HCT116 (cell line): ENCODE results near the gene YWHAE. TPM values are rescaled to one million over a fixed set of nuclear protein-coding genes. Genes with fewer than 3 reads are reported as not detected.

Experiments used
- ATAC-seq: fragments of 200-7000 bp; cut with Tn5 transposase; 2 replicates; pipeline ENCODE4 v1.9.1; 2020; ENCODE audit warnings: mild to moderate bottlenecking, moderate library complexity
- BruUV-seq: library from RNA; stranded (reverse); fragments of 400-500 nt; replicated peaks from 2 replicates; lab custom pipeline; 2021; lab: Mats Ljungman, UMichigan
- CTCF ChIA-PET: fragments of 300-600 bp; sonication (Branson Sonifier 250); formaldehyde crosslinking; loops from one replicate; lab custom pipeline; 2021; ENCODE audit warnings: antibody characterized with exemption; lab: Charles Lee
- POLR2A ChIA-PET: fragments of 300-600, 350-600 bp; sonication (Branson Sonifier 250); formaldehyde crosslinking; loops from one replicate; lab custom pipeline; 2021; ENCODE audit warnings: antibody characterized with exemption; lab: Charles Lee
- RAD21 ChIA-PET, 2 experiments: fragments of 300-600 bp; sonication (Branson Sonifier 250); formaldehyde crosslinking; loops; one replicate each; lab custom pipeline; 2023; ENCODE audit warnings: low total read pairs in 2 of 2; ENCODE audit not compliant: uncharacterized antibody in 2 of 2, unreplicated experiment in 2 of 2, low non-redundant PET in 1 of 2; lab: Charles Lee
- DNase-seq: peaks from one replicate; pipeline ENCODE4 v3.0.0-alpha.2; 2010; ENCODE audit warnings: low read depth, low spot score
- H2AFZ ChIP-seq: fragments of 200-600 bp; shearing (Covaris generic), sonication (generic); 2 replicates; pipeline ENCODE4 v1.6.1; 2017; ENCODE audit warnings: low read depth, mixed run types, mixed read lengths, antibody characterized with exemption, low read length; ENCODE audit not compliant: poor library complexity, severe bottlenecking
- H3K27ac ChIP-seq: 2 replicates; pipeline ENCODE4 v1.5.1; 2012; ENCODE audit warnings: low read depth, low read length
- H3K27me3 ChIP-seq: fragments of 200-600 bp; sonication (generic); 2 replicates; pipeline ENCODE4 v1.6.1; 2016; ENCODE audit warnings: mixed run types, low read length, mixed read lengths; ENCODE audit not compliant: insufficient read depth
- H3K36me3 ChIP-seq, 2 experiments: fragments of 200-500 bp in 1 of 2; fragments of 200-600 bp in 1 of 2; sonication (Bioruptor generic) in 1 of 2; sonication (generic) in 1 of 2; 2 replicates each; pipeline versions ENCODE4 v1.5.1 to v1.6.1; 2014 to 2016; ENCODE audit warnings: low read length in 2 of 2, inconsistent platforms in 1 of 2, mixed read lengths in 1 of 2, mixed run types in 1 of 2; ENCODE audit not compliant: insufficient read depth in 2 of 2, control insufficient read depth in 1 of 2
- H3K4me1 ChIP-seq, 2 experiments: fragments of 200-600 bp in 1 of 2; sonication (generic) in 1 of 2; 2 replicates each; pipeline versions ENCODE4 v1.5.1 to v1.6.1; 2012 to 2017; ENCODE audit warnings: low read length in 2 of 2, inconsistent platforms in 1 of 2, mild to moderate bottlenecking in 1 of 2, mixed read lengths in 1 of 2, mixed run types in 1 of 2, moderate library complexity in 1 of 2; ENCODE audit not compliant: insufficient read depth in 2 of 2, control insufficient read depth in 1 of 2
- H3K4me2 ChIP-seq: fragments of 200-600 bp; sonication (generic); 2 replicates; pipeline ENCODE4 v1.6.1; 2017; ENCODE audit warnings: mixed run types, low read length, mixed read lengths
- H3K4me3 ChIP-seq, 2 experiments: fragments of 200-600 bp in 1 of 2; sonication (generic) in 1 of 2; replicated peaks in 1 of 2; 2 replicates each; pipeline ENCODE4 v1.5.1; 2011 to 2016; ENCODE audit warnings: low read length in 2 of 2, control low read depth in 1 of 2, low read depth in 1 of 2, mild to moderate bottlenecking in 1 of 2, mixed read lengths in 1 of 2, mixed run types in 1 of 2
- H3K79me2 ChIP-seq: fragments of 200-600 bp; sonication (generic); 2 replicates; pipeline ENCODE4 v1.6.1; 2017; ENCODE audit warnings: mild to moderate bottlenecking, mixed run types, low read length, moderate library complexity, mixed read lengths; ENCODE audit not compliant: insufficient read depth
- H3K9ac ChIP-seq: fragments of 200-600 bp; sonication (generic); 2 replicates; pipeline ENCODE4 v1.6.1; 2016; ENCODE audit warnings: low read length, mixed read lengths
- H3K9me2 ChIP-seq: fragments of 200-600 bp; sonication (generic), shearing (Covaris generic); 2 replicates; pipeline ENCODE4 v1.6.1; 2017; ENCODE audit warnings: mixed run types, mild to moderate bottlenecking, moderate library complexity; ENCODE audit not compliant: insufficient read depth
- H3K9me3 ChIP-seq, 2 experiments: fragments of 200-500 bp in 1 of 2; fragments of 200-600 bp in 1 of 2; sonication (Bioruptor generic) in 1 of 2; sonication (generic) in 1 of 2; 2 replicates each; pipeline ENCODE4 v1.6.1; 2014 to 2017; ENCODE audit warnings: low read length in 2 of 2, mixed read lengths in 2 of 2, inconsistent platforms in 1 of 2, low read depth in 1 of 2, mild to moderate bottlenecking in 1 of 2, mixed run types in 1 of 2, moderate library complexity in 1 of 2; ENCODE audit not compliant: control insufficient read depth in 1 of 2, insufficient read depth in 1 of 2
- H4K20me1 ChIP-seq: fragments of 200-600 bp; sonication (generic), shearing (Covaris generic); 2 replicates; pipeline ENCODE4 v1.6.1; 2017; ENCODE audit warnings: mixed run types, mild to moderate bottlenecking, moderate library complexity; ENCODE audit not compliant: insufficient read depth
- CBX3 ChIP-seq: IDR thresholded peaks from 2 replicates; pipeline ENCODE4 v1.6.1; 2012; ENCODE audit warnings: low read depth
- CEBPB ChIP-seq: IDR thresholded peaks from 2 replicates; pipeline ENCODE4 v1.6.1; 2012; ENCODE audit warnings: low read depth
- ELF1 ChIP-seq: IDR thresholded peaks from 2 replicates; pipeline ENCODE4 v1.6.1; 2012; ENCODE audit warnings: low read depth, borderline replicate concordance
- EZH2 ChIP-seq: fragments of 200-600 bp; sonication (generic); IDR thresholded peaks from 2 replicates; pipeline ENCODE4 v1.6.1; 2017; ENCODE audit warnings: antibody characterized with exemption, mixed run types
- JUND ChIP-seq: IDR thresholded peaks from 2 replicates; pipeline ENCODE4 v1.6.1; 2012
- MAX ChIP-seq: IDR thresholded peaks from 2 replicates; pipeline ENCODE4 v1.6.1; 2012
- RAD21 ChIP-seq: IDR thresholded peaks from 2 replicates; pipeline ENCODE4 v1.6.1; 2012; ENCODE audit warnings: low read depth, mild to moderate bottlenecking
- REST ChIP-seq: IDR thresholded peaks from 2 replicates; pipeline ENCODE4 v1.6.1; 2012; ENCODE audit warnings: low read depth
- SIN3A ChIP-seq: IDR thresholded peaks from 2 replicates; pipeline ENCODE4 v1.6.1; 2012; ENCODE audit warnings: low read depth
- SP1 ChIP-seq: IDR thresholded peaks from 2 replicates; pipeline ENCODE4 v1.6.1; 2012; ENCODE audit warnings: low read depth
- SRF ChIP-seq: IDR thresholded peaks from 2 replicates; pipeline ENCODE4 v1.6.1; 2012; ENCODE audit warnings: low read depth
- ZFX ChIP-seq: fragments of 450-650 bp; IDR thresholded peaks from 2 replicates; pipeline ENCODE4 v1.6.1; 2017
- ZNF274 ChIP-seq: fragments of 200-500 bp; sonication (Bioruptor generic); IDR thresholded peaks from 2 replicates; pipeline ENCODE4 v1.6.1; 2014; ENCODE audit warnings: mild to moderate bottlenecking, low read depth, low read length, inconsistent platforms
- intact Hi-C: fragments of 100-400 bp; cut with micrococcal nuclease; formaldehyde crosslinking; loops from 2 replicates; pipeline ENCODE4 v1.10.0; 2022
- total RNA-seq: library from RNA; stranded (reverse); gene quantifications from one replicate; pipeline ENCODE4 v1.2.1, GENCODE V29; 2021; ENCODE audit not compliant: unreplicated experiment

The YWHAE gene
- total RNA-seq, 1 experiment from 2014 or later, result 735 TPM

- CTCF ChIA-PET, result interaction anchor here (2.2 kb wide), 1 partner anchor 12 kb away, joined by 17 read pairs; no protein-coding TSS in a partner anchor
These were observed 22.7 kb downstream of the YWHAE start for GRCh38 chr17:1377334-1377733.

More at GRCh38 chr17:1377334-1377733, 22.7 kb downstream of the YWHAE start:
- RAD21 ChIA-PET, result interaction anchor here in 1 of 2 experiments (0.6 kb wide), 1 partner anchor 12 kb away, joined by 3 read pairs; no protein-coding TSS in a partner anchor
- ATAC-seq (no peak), DNase-seq (no peak)
- Histone ChIP-seq H3K79me2 (peaks cover 99% of the 10 kb centered on the region), H3K9me2 (no peaks in the 10 kb centered on the region), H3K9me3 (no peaks in the 10 kb centered on the region), H3K27ac (no peak overlapping the region), H3K27me3 (no peaks in the 10 kb centered on the region), H2AFZ (no peak overlapping the region), H3K4me2 (no peak overlapping the region), H3K36me3 (peaks cover 0 to 2% of the 10 kb centered on the region in 2 experiments; a peak in 2 of 4 replicates), H4K20me1 (peaks cover 75% of the 10 kb centered on the region), H3K9ac (no peak overlapping the region), H3K4me1 (peaks cover 11 to 33% of the 10 kb centered on the region in 2 experiments), H3K4me3 (no peak overlapping the region)
- POLR2A ChIA-PET, result no interaction called here
- BruUV-seq, result no TSS peak
- no peak for TF ChIP-seq ZNF274
- TF ChIP-seq CEBPB, result no peak
- TF ChIP-seq EZH2, result no peak
- TF ChIP-seq SIN3A, result no peak
- TF ChIP-seq SP1, result no peak
- TF ChIP-seq MAX, result no peak
- TF ChIP-seq ZFX, result no peak
- no peak for TF ChIP-seq JUND
- TF ChIP-seq ELF1, result no peak
- no peak for TF ChIP-seq SRF
- no peak for TF ChIP-seq REST
- TF ChIP-seq RAD21, result no peak
- TF ChIP-seq CBX3, result no peak
- intact Hi-C loops, result no loop called here
